ENCODE data around the gene PIGU. TPM values are rescaled to one million over a fixed set of nuclear protein-coding genes. Genes with fewer than 3 reads are reported as not detected.

Gene PIGU
- total RNA-seq, 1 donor from 2014 or later, result 5.5 TPM

GRCh38 chr20:34512266-34512954, 164.5 kb downstream of the PIGU start:
- TF ChIP-seq, protein P1, sequence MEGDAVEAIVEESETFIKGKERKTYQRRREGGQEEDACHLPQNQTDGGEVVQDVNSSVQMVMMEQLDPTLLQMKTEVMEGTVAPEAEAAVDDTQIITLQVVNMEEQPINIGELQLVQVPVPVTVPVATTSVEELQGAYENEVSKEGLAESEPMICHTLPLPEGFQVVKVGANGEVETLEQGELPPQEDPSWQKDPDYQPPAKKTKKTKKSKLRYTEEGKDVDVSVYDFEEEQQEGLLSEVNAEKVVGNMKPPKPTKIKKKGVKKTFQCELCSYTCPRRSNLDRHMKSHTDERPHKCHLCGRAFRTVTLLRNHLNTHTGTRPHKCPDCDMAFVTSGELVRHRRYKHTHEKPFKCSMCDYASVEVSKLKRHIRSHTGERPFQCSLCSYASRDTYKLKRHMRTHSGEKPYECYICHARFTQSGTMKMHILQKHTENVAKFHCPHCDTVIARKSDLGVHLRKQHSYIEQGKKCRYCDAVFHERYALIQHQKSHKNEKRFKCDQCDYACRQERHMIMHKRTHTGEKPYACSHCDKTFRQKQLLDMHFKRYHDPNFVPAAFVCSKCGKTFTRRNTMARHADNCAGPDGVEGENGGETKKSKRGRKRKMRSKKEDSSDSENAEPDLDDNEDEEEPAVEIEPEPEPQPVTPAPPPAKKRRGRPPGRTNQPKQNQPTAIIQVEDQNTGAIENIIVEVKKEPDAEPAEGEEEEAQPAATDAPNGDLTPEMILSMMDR (IDR thresholded peaks at IDR 0.05; ENCODE audit: insufficient read depth, low read length, severe bottlenecking), result no peak
- no peak for DNase-seq (ENCODE audit: low read depth)
- H3K4me3 ChIP-seq (ENCODE audit: low read depth, low read length), result no peak overlapping the region
- no peak for FAIRE-seq
- peaks cover 6% of the 10 kb centered on the region for H3K36me3 ChIP-seq (ENCODE audit: control insufficient read depth, insufficient read depth, low read length)
- no peaks in the 10 kb centered on the region for H3K27me3 ChIP-seq (ENCODE audit: control insufficient read depth, insufficient read depth, low read length)

DNA sequence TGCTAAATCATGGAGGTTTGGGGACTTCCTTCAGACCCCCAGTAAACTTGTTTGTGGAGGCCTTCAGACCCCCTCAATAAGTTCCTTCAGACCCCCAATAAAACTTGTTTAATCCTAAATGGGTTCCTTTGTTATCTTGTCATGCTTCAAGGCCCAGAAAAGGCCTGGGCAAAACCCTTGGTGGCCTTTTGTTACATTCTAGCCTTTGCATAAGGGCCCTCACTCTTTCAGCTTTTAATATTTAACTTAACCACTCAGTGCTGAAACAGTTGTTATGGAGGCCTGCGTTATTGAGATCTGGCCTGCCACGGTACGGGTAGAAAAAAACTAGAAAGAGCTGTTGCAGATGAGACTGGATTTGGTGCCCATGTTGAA, 165.0 kb downstream of the PIGU start:
- DNase-seq (ENCODE audit: low read depth), result no peak
- Histone ChIP-seq H3K36me3 (ENCODE audit: control insufficient read depth, insufficient read depth, low read length) (peaks cover 6% of the 10 kb centered on the region), H3K4me3 (ENCODE audit: low read depth, low read length) (no peak overlapping the region), H3K27me3 (ENCODE audit: control insufficient read depth, insufficient read depth, low read length) (no peaks in the 10 kb centered on the region)
- TF ChIP-seq, protein P1 (IDR thresholded peaks at IDR 0.05; ENCODE audit: insufficient read depth, low read length, severe bottlenecking), result no peak
- FAIRE-seq, result no peak

- Histone ChIP-seq H3K27me3 (ENCODE audit: control insufficient read depth, insufficient read depth, low read length) (no peaks in the 10 kb centered on the region), H3K4me3 (ENCODE audit: low read depth, low read length) (no peak overlapping the region), H3K36me3 (ENCODE audit: control insufficient read depth, insufficient read depth, low read length) (peaks cover 10% of the 10 kb centered on the region)
- DNase-seq (ENCODE audit: low read depth), result no peak
- TF ChIP-seq, protein P1 (IDR thresholded peaks at IDR 0.05; ENCODE audit: insufficient read depth, low read length, severe bottlenecking), result no peak
- FAIRE-seq, result no peak
Measured at GRCh38 chr20:34510575-34510974, 166.3 kb downstream of the PIGU start.

Other genes with a start within 250 kb of the PIGU start
- gene DYNLRB1, start 160.7 kb downstream of the PIGU start, total RNA-seq, result 12.6 and 34.3 TPM in 2 replicates
- gene MAP1LC3A, start 118.4 kb downstream of the PIGU start, total RNA-seq, result 6.6 and 12.7 TPM in 2 replicates
- gene TP53INP2, start 27.3 kb upstream of the PIGU start, total RNA-seq, result 0.53 and 2.8 TPM in 2 replicates
- 5.5 and 6.8 TPM in 2 replicates for gene NCOA6, start 148.6 kb upstream of the PIGU start, total RNA-seq
- gene GGT7, start 195.8 kb upstream of the PIGU start, total RNA-seq, result 1.6 and 2.0 TPM in 2 replicates
- gene ACSS2, start 199.5 kb upstream of the PIGU start, total RNA-seq, result 29.7 and 45.1 TPM in 2 replicates